Stimulated activated CD8-positive, alpha-beta memory T cell treated with anti-CD3 and anti-CD28 coated beads, Interleukin-4, amount 100 ng/mL, for 48 hours (primary cell): ENCODE results near the gene SPTB.

Experiments
- DNase-seq: peaks from one replicate; pipeline ENCODE4 v3.0.0-alpha.2; 2020

The SPTB gene

DNA sequence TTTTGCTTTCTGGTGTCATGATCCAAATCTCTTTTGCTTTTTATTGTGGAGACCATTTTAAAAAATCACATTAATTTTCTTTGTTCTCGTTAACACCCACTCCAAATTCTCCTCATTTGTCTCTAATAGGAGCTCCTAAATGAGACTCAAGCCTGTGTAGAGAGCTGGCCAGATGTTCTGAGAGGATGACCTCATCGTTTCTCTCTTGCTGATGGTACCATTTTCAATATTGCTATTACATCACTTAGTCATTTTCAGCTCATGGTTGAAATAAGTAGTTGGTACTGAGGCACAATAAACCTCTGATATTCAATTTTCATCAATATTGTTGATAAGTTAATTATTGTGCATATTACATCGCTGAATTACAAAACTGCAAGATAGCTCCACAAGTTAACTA is 31.5 kb downstream of the SPTB start:
- no peak for DNase-seq

DNA sequence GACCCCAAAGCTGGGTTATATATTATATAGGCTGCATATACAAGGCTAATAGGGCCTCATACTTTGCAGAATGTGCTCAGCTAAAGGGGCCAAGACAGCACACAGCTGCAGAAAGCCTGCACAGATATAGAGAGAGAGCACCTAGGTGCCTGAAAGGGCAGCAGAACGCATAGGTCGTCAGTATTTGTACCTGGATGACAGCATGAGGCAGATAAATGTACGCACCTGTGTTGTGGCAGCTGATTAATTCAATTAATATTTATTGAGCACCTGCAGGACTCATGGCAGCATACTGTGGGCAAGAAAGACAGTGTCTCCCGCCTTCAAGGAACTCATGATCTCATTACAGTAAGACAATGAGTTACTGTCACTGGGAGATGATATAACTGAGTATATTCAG is 33.4 kb downstream of the SPTB start:
- DNase-seq: no peak

DNA sequence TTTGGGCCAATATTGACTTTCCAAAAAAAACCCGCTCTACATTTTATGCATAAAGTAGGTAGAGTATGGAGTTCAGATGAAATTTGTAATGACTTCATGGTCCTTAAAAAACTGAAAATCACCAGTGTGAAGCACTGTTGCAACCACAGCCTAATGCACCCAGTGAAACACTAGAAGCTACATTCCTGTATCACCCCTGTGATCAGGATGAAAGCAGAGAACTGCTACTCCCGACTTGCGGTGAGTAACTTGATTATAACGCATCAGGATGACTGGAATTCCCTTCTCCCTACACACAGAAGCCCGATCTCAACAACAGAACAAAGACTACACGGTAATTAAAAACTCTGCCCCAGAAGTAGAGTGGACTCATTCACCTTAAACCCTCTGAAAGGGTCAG is 33.8 kb downstream of the SPTB start:
- no peak for DNase-seq

DNA sequence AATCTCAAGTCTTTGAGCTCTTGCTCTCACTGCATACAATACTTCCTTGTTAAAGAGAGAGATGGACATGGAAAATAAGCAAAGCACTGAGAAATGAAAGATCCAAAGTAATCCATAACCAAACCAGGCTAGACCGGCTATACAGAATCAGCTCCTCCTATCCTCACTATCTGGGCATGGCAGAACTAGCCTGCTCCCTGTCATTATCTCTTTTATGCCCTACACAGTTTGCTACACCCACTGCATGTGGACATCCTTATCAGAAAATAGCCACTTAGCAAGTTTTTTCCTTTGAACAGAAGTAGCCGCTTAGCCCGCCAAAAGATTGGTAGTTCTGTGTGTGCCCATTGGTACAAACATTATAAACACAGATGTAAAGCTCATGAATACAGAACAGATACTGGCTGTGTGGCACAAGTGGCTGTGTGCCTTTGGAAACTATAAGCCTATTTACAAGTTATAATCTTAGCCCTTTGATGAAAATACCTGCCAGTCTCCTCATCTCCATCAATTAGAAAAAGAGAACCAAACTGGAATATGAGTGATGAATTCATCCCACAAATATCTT is 34.7 kb downstream of the SPTB start:
- no peak for DNase-seq

DNA sequence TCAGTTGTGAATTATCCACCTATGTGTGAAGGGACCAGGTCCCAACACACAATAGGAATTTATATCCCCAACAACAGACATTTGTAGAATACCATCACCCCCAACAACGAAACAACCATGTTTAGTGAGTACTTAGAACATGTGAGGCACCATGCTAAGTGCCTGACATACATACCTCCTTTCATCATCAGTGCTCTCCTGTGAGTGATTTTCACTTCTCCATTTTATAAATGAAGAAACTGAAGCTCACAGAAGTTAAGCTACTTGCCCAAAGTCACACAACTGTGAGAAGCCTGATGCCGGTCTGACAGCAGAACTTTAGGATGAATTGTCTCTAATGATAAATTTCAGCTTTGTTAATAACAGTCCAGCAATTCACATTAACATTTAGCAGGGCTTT is 35.4 kb downstream of the SPTB start:
- no peak for DNase-seq

DNA sequence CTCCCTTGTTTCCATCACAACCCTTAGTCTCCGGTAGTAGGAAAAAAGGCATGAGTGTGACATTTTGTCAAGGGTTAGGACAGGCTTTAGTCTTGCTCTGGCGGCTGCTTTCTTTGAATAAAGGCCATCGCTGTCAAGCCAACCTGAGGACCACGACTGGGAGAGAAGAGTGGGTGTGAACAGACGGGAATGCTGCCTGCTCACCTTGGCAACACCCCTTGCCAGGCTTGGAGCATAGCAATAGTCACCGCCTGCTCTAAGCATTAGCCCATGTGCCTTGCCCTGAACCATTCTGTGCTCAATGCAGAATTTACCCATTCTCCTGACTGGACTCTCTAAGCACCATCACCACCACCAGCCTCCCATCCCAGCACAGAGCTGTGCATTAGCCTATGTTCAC is 36.2 kb downstream of the SPTB start:
- no peak for DNase-seq

DNA sequence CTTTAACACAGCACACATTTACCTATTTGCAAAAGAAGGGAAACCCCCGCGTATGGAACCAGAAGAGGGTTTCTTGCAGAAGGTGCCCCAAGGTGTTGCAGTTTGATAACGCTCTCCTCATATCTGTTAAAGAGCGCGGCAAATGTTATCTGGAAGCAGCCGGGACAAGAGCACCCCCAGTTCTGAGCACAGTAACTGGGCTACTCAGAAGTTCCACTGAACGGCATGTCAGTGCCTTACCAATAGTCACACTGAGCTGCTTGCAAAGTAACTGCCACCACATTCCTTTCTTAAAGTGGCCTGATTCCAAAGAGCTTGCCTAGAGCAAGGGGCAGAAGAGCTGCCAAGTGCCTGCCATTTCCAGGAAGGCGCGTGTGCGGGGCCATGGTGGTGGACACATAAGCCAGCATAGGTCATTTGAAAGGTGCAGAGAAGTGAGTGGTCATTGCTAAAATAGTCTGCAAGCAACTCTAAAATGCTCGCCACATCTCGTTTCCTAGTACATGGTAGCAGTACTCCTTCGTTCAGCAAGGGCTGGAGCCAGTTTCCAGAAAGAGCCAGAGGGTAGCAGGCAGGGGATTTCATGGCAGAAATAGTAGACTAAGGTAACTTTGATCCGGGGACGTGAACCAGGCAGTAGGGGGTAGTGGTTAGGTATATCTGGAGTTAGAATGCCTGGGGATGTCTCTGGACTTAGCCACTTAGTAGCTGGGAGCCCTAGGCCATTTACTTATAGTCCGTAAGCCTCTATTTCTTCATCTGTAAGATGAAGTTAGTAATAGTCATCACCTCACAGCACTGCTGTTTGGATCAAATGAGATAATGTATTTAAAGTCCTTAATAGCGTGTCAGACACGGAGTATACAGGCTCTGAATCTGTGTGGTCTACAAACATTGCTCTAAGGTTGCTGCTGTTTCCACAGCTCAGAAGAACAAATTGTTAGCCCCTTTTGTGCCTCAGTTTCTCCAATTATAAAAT is 37.6 kb downstream of the SPTB start:
- no peak for DNase-seq

DNA sequence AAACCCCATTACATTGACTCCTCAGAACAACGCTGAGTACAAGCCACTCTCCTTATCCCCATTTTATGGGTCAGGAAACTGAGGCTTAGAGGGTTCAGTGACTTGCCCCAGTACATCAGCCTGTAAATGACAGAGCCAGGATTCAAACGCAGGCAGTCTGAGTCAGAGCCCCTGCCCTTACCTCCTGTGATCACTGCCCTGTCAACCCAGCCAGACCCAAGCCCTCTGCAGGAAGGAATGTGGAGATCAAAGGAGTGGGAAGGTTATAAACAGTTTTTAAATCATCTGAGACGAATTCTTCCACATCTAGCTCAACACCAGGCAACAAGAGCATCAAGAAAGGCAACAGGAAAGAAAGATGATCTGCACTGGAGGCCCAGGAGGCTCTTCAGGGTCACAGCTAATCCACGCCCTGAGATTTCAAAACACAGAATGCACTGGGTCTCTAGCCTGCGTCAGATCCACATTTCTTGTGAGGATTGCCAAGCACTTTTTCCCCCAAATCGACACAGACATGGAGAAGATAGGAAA is 38.5 kb downstream of the SPTB start:
- DNase-seq: no peak

DNA sequence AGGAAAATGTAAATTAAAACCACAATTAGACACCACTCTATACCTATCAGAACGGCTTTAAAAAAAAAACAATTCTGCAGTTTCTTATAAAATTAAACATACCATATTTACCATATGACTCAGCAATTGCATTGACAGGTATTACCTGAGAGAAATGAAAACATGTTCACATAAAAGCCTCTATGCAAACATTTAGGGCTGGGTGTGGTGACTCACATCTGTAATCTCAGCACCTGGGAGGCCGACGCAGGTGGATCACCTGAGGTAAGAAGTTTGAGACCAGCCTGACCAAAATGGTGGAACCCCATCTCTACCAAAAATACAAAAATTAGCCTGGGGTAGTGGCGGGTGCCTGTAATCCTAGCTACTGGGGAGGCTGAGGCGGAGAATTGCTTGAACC is 41.1 kb downstream of the SPTB start:
- no peak for DNase-seq

DNA sequence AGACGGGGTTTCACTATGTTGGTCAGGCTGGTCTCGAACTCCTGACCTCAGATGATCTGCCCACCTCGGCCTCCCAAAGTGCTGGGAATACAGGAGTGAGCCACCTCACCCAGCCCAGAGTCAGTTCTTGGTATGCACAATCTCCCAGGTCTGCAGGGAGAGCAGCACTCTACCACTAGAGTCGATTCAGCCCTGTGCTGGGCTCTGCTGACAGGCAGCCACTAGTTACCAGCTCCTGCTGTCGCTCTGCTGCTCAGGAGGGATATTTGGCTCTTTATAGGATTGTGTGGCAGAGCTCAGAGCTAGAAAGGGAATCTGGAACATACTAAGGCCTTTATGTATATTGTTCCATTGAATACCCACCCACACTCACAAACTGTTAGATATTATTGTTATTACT is 44.3 kb downstream of the SPTB start:
- no peak for DNase-seq

DNA sequence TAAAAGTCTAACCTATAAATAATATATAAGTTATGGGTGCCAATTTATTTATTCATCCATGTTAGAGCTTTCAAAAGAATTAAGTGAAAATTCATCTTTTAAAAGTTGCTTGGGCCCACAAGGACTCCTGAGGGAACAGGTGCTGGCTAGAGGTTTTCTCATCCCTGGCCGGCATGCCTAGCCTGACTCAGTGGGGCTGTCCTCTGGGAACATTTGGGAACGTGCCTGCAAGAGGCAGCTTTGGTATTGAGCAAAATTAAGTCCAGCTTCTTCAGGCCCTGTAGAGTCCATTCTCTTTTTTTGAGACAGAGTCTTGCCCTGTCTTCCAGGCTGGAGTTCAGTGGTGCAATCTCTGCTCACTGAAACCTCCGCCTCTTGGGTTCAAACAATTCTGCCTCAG is 44.7 kb downstream of the SPTB start:
- DNase-seq: no peak

DNA sequence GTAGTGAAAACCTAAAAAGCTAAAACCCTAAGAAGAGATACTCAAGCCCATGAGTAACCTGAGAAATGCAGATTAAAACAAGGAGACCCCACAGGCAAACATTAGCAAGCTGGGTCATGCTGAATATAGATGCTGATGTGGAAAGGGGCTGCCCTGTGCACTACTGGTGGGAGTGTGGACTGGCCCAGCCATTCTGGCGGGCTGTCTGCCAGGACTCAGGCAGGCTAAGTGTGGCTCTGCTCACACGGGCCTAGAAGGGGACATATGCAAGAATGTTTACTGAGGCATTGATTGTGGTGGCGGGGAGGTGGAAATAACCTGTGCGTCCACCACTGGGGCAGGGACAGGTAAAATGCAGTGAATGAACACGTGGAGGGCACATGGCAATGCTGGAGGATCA is 48.3 kb downstream of the SPTB start:
- no peak for DNase-seq

DNA sequence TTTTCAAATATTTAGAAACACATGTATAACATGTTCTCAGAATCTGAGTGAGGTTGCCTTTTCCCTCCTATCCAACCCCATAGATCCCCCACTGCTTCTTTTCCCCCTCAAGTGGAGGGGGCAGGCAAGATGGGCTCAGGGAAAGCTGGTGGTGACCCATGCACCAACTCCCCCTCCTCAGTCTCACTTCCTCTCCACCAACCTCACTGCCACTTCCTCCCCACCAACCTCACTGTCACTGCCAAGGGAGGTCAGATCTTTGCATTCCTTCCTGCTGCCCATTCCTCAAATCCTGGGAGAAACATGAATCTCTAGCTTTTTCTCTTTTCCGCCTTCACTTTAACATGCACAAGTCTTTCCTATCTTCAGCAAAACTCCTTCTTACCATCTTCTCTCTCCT is 48.7 kb downstream of the SPTB start:
- no peak for DNase-seq

DNA sequence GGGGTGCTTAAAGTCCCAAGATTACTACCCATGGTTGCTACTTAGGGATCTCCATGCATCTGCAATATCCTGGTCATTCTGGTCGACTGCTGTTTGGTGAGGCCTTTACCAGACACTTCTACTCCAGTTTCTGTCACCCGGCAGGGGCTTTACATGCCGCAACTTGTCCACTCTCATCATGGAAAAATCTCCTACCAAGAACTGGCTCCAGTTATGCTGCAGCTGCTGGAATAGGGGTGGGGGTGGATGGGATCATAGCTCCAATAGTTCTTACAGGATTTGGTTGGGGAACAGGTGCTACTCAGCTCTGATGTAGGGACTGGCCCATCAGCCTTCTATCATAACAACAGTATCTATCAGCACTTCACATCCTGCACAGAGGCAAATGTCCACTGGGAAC is 51.6 kb downstream of the SPTB start:
- DNase-seq: no peak

DNA sequence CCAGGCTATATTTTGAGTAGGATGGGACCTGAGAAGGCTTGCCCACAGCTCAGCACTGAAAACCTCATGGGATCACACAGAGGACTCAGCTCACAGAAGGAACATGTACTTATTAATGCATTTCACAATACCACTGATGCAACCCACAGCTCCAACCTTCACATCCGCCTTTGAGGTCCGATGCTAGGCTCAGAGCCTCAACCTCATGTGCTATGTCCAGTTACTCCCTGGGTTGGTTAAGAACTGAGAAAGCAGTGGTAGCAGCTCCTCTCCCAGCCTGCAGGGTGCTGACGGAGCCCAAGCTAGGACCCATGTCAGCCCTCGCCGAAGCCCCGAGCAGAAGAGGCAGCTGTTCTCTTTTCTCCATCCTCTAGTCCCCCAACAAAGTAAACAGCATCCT is 52.9 kb downstream of the SPTB start:
- no peak for DNase-seq

DNA sequence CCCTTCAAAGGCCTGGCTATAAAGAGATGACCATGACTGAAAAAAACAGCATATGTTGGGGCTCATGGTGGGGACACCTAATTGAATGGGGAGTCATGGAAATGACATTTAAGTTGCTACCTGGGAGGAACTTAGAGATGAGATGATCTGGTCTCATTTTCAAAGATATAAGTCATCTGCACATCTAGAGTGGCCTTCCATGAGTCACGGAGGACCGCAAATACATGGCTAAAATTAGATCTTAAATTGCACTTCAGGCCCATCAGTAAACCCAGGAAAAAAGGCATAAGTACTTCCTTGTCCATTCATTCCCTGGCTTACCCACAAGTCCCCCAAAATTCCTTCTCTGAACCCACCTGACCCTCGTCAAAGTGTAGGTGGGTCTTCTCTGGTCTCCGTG is 53.4 kb downstream of the SPTB start:
- DNase-seq: no peak

DNA sequence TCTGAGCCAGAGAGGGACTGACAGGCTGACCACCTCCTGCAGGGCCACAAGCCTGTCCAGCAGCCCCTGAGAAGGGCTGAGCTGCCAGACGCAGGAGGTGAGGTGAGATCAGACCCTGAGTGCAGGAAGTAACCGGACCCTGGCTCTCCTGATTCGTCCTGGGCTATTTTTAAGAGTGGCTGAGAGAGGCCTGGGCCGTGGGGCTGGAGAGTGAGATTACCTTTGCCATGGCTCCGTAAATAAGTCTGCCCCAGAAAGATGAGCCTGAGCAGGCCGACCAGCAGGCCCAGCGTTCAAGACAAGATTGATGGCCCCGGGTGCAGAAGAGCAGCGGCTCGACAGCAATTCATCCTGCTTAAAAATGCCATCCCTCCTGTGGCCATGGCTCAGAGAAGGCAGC is 54.2 kb downstream of the SPTB start:
- no peak for DNase-seq

DNA sequence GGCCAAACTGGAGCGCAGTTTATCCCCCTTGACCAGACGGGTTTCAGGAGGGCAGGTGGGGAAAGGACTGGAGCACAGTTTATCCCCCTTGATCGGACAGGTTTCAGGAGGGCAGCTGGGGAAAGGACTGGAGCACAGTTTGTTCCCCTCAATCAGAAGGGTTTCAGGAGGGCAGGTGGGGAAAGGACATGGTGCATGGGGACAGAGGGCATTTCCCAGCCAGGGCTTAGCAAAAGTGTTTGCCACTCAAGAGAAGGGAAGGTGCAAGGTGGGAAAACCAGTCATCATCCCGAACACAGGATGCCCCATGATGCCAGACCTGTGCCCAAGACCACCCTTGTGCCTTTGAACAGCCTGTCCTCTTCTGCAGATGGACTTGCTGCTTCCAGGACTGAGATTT is 54.7 kb downstream of the SPTB start:
- no peak for DNase-seq

DNA sequence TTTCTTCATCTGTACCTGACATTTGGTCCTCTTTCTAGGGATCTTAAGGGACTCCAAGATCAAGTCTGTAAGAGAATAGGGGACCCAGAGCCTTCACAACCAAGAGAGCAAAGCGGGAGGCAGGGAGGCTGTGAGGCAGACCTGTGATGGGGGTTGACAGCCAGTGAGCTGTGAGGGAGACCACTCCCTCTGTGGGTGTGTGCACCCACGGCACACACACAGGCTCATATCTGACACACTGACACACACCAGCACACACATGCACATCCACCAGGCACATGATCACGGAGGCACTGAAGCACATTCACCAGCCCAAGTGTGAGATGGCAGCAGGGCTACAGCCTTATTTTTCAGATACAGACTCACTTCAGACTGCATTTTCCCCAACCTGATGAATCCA is 55.2 kb downstream of the SPTB start:
- DNase-seq: no peak

DNA sequence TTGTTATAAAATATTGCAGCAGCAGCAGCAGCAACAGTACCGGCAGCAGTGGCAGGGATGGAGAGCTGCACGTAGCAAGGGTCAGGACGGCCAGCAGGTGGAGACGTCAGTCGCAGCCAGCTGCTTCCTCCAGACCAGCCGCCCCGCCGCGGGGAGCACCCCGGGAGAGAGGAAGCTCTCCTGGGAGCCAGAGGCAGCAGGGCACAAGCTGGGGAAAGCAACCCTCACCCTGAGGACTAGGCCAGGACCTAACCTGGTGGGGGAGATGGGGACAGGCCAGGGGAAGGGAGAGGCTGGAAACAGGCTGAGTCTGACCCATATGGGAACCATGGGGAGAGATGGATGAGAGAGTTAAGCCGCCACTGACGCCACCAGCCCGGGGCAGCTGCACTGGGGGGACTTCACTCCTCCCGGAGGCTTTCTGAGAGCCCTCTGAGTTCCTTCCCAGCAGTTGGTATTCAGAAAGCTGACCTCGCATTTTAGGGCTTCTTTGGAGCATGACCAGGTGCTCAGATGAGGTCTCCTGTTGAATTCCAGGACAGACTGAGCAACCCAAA is 56.3 kb downstream of the SPTB start:
- peak; percentile 76 for DNase-seq

DNA sequence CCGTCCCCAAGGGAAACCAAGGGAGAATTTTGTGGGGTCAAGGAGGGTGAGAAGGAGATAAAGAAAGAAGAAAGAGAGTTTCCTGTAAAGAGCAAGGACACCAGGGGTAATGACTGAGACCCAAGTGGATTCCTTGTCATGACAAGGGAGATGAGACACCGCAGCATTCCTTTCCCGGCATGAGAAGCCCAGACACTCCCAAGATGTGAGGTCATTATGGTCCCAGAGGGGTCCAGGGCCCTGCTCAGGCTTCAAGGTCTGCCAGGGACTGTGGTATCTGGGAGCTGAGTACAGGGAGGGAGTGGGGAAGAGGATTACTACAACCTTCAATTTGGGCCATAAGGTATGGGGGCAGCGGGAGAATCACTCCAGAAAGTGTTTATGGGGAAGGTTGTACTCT is 58.1 kb downstream of the SPTB start:
- no peak for DNase-seq

DNA sequence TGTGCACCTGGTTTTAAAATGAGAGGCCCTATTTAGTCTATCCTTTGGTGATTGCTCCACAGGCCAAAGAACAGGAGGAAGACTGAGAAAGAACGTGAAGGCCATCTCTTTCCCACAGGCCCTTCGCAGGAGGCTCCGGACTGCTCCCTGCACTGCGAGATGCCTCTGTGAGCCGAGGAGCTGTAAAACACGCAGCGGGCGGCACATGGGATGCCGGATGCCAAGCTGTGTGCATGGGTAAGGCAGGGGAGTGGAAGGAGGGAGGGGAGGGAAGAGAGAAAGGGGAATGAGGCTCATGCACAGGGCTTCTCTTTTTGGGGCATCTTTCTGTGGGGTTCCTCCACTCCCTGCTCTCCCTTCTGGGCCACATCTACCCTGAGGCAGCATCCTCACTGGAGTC is 61.6 kb downstream of the SPTB start:
- DNase-seq: no peak

DNA sequence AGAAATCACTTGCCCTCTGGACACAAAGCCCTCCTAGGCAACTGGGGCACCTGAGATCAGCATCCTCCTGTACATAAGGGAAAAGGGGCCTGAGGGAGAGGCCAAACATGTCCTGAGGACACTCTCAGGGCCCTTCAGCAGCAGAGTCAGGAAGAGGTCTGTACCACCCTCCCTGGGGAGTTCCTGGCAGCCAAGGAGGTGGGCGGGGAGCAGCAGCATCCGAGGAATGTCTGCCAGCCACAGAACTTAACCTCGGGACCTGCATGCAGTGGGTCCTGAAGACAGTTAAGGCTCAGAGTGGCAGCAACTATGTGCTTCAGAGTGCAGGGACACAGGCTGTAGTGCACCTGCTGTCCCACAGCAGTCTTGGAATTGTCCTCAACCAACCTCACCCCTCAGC is 62.1 kb downstream of the SPTB start:
- no peak for DNase-seq

DNA sequence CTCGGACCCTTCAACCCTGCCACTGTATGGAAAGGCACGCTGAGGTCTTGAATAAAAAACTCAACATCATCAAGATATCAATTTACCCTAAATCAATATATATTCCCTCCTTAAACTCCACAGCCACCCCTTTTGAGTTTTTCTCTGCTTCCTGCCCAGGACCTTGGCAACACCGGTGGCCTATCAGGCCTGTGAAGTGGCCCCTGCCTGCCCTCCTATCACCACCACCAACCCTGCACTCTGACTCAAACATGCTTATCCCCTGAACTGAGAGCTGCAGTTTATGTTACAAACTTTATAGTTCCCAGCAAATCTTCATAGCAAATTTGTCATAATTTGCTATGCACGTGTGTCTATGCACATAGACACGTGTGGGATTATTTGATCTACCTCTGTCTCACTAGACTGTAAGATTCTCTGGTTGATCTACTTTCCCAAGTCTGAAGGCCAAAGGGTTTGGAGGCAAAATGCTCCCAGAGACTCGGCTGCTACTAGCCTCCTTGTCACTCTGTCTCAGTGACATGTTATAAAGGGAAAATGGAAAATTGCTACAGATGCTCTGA is 63.4 kb downstream of the SPTB start:
- DNase-seq: no peak
